Measurements from ENCODE around the gene RAD51AP1. TPM values are rescaled to one million over a fixed set of nuclear protein-coding genes. Genes with fewer than 3 reads are reported as not detected.

The RAD51AP1 gene
- total RNA-seq, 1 donor from 2014 or later, result 9.3 TPM

DNA sequence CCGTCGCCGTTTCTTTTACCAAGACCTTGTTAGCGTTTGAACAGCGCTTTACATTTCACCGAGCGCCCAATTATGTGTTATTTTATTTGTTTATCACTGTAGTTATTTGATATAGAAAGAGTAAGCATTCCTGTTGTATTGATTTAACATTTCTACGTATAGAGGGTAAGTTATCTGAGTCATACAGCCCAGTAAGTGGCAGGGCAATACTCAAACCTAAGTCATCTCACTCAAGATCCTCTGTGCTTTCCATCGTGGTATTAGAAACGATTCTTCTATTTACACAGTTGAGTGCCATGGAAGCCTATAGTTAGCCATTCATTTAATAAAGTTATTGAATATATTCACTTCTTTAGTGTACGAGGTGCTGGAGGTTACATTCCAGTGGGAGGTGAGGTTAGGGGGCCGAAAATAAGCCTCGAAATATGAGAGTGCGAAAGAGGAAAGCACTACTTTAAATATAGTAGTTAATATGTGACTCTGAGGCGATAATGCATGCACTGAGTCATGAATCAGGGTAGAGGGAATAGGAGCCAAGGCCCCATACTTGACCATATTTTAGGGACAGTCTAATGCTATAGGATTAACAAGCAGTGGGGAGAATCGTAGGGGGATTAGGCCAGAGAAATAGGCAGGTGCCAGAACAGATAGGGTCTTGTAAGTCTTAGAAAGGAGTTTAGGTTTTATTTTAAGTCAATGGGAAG is 629 bp downstream of the RAD51AP1 start:
- Histone ChIP-seq H3K36me3 (ENCODE audit: control insufficient read depth, insufficient read depth, low read length) (no peaks in the 10 kb centered on the region), H3K27me3 (ENCODE audit: control insufficient read depth, insufficient read depth, low read length) (no peaks in the 10 kb centered on the region), H3K4me3 (ENCODE audit: low read depth, low read length) (peak overlapping the region; percentile 77)
- no peak for TF ChIP-seq CTCF (IDR thresholded peaks at IDR 0.05; ENCODE audit: insufficient read depth, low read length, poor library complexity, severe bottlenecking)
- DNase-seq (ENCODE audit: low read depth), result no peak

DNA sequence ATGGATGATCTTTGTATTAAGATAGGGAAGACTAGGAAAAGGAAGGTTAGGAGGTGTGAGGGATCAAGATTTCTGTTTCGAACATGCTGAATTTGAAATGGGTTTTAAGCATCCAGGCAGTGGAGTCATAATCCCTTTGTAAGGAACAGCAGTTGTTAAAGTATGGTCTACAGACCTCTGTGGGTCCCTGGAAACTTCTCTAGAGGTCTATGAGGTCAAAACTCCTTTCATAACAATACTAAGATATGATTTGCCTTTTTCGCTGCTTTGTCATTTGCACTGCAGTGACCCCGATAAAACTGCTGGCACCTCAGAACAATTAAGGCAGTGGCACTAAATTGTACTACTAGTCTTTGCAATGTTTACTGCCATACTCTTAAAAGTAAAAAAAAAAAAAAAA is 1.5 kb downstream of the RAD51AP1 start:
- no peak for TF ChIP-seq CTCF (IDR thresholded peaks at IDR 0.05; ENCODE audit: insufficient read depth, low read length, poor library complexity, severe bottlenecking)
- Histone ChIP-seq H3K27me3 (ENCODE audit: control insufficient read depth, insufficient read depth, low read length) (no peaks in the 10 kb centered on the region), H3K36me3 (ENCODE audit: control insufficient read depth, insufficient read depth, low read length) (no peaks in the 10 kb centered on the region), H3K4me3 (ENCODE audit: low read depth, low read length) (no peak overlapping the region)
- DNase-seq (ENCODE audit: low read depth), result no peak

GRCh38 chr12:4540638-4541037 is 1.9 kb downstream of the RAD51AP1 start:
- DNase-seq (ENCODE audit: low read depth), result no peak
- no peaks in the 10 kb centered on the region for H3K36me3 ChIP-seq (ENCODE audit: control insufficient read depth, insufficient read depth, low read length)
- no peaks in the 10 kb centered on the region for H3K27me3 ChIP-seq (ENCODE audit: control insufficient read depth, insufficient read depth, low read length)
- H3K4me3 ChIP-seq (ENCODE audit: low read depth, low read length), result no peak overlapping the region
- no peak for TF ChIP-seq CTCF (IDR thresholded peaks at IDR 0.05; ENCODE audit: insufficient read depth, low read length, poor library complexity, severe bottlenecking)

DNA sequence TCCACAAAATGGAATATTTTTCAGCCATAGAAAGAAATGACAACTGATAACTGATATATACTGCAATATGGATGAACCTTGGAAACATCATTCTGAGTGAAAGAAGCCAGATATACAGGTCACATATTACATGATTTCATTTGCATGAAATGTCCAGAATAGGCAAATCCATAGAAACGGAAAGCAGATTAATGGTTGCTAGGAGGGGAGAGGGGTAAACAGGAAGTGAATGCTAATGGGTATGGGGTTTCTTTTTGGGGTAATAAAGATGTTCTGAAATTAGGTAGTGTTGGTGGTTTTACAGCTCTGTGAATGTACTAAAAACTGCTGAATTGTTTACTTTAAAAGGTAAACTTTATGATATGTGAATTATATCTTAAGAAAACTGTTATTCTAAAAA is 6.5 kb downstream of the RAD51AP1 start:
- Histone ChIP-seq H3K27me3 (ENCODE audit: control insufficient read depth, insufficient read depth, low read length) (no peaks in the 10 kb centered on the region), H3K4me3 (ENCODE audit: low read depth, low read length) (no peak overlapping the region), H3K36me3 (ENCODE audit: control insufficient read depth, insufficient read depth, low read length) (no peaks in the 10 kb centered on the region)
- no peak for DNase-seq (ENCODE audit: low read depth)
- TF ChIP-seq CTCF (IDR thresholded peaks at IDR 0.05; ENCODE audit: insufficient read depth, low read length, poor library complexity, severe bottlenecking), result no peak

- TF ChIP-seq CTCF (IDR thresholded peaks at IDR 0.05; ENCODE audit: insufficient read depth, low read length, poor library complexity, severe bottlenecking), result no peak
- H3K4me3 ChIP-seq (ENCODE audit: low read depth, low read length), result no peak overlapping the region
- no peaks in the 10 kb centered on the region for H3K36me3 ChIP-seq (ENCODE audit: control insufficient read depth, insufficient read depth, low read length)
- DNase-seq (ENCODE audit: low read depth), result no peak
- no peaks in the 10 kb centered on the region for H3K27me3 ChIP-seq (ENCODE audit: control insufficient read depth, insufficient read depth, low read length)
Observed at GRCh38 chr12:4552191-4552590, 13.5 kb downstream of the RAD51AP1 start.

GRCh38 chr12:4553943-4554342 is 15.3 kb downstream of the RAD51AP1 start:
- no peak overlapping the region for H3K4me3 ChIP-seq (ENCODE audit: low read depth, low read length)
- no peak for DNase-seq (ENCODE audit: low read depth)
- no peaks in the 10 kb centered on the region for H3K27me3 ChIP-seq (ENCODE audit: control insufficient read depth, insufficient read depth, low read length)
- no peaks in the 10 kb centered on the region for H3K36me3 ChIP-seq (ENCODE audit: control insufficient read depth, insufficient read depth, low read length)
- no peak for TF ChIP-seq CTCF (IDR thresholded peaks at IDR 0.05; ENCODE audit: insufficient read depth, low read length, poor library complexity, severe bottlenecking)
